GM12878 (cell line): ENCODE results near the gene AKAP9. TPM values are rescaled to one million over a fixed set of nuclear protein-coding genes. Genes with fewer than 3 reads are reported as not detected.

ENCODE experiments used
- ATAC-seq: fragments of 200-7000 bp; cut with Tn5 transposase; 3 replicates; pipeline ENCODE4 v1.9.1; 2020; ENCODE audit warnings: mild to moderate bottlenecking, moderate library complexity
- BruUV-seq: library from RNA; stranded (reverse); fragments of 400-500 nt; replicated peaks from 2 replicates; lab custom pipeline; 2021; lab: Mats Ljungman, UMichigan
- CTCF ChIA-PET: fragments of 300-600 bp; sonication (Branson Sonifier 250); formaldehyde crosslinking; extraction: SDS; loops from one replicate; lab custom pipeline; 2021; ENCODE audit warnings: inconsistent platforms; lab: Yijun Ruan, JAX
- POLR2A ChIA-PET: fragments of 350-600 bp; formaldehyde crosslinking; extraction: SDS; loops from one replicate; lab custom pipeline; 2021; ENCODE audit warnings: inconsistent platforms; lab: Charles Lee
- RAD21 ChIA-PET: fragments of 300-600 bp; sonication (Branson Sonifier 250); formaldehyde crosslinking; loops from one replicate; lab custom pipeline; 2023; ENCODE audit warnings: antibody characterized with exemption; ENCODE audit not compliant: unreplicated experiment; lab: Charles Lee
- SMC1A ChIA-PET: fragments of 300-600 bp; sonication (Branson Sonifier 250); formaldehyde crosslinking; loops from one replicate; lab custom pipeline; 2023; ENCODE audit not compliant: unreplicated experiment, uncharacterized antibody; lab: Charles Lee
- DNase-seq: peaks from one replicate; pipeline ENCODE4 v3.0.0-alpha.2; 2011; ENCODE audit warnings: low read depth, low spot score
- FAIRE-seq: peaks from 3 replicates; lab custom pipeline; 2011; peaks lifted over from hg19 to GRCh38; lab: Jason Lieb, UNC
- H2AFZ ChIP-seq: 2 replicates; pipeline ENCODE4 v1.6.0; 2011; ENCODE audit warnings: low read depth, low read length, control low read depth; ENCODE audit not compliant: control insufficient read depth
- H3K27ac ChIP-seq: 2 replicates; pipeline ENCODE4 v1.5.1; 2011; ENCODE audit warnings: control low read depth; ENCODE audit not compliant: control insufficient read depth, insufficient read depth
- H3K27me3 ChIP-seq, 2 experiments: replicated peaks in 1 of 2; 2 replicates each; pipeline versions ENCODE4 v1.6.0 to v1.6.1; 2011; ENCODE audit warnings: low read length in 1 of 2; ENCODE audit not compliant: control insufficient read depth in 2 of 2, insufficient read depth in 2 of 2
- H3K36me3 ChIP-seq, 2 experiments: 2 replicates each; pipeline ENCODE4 v1.5.1; 2011; ENCODE audit warnings: low read length in 1 of 2; ENCODE audit not compliant: control insufficient read depth in 2 of 2, insufficient read depth in 2 of 2
- H3K4me1 ChIP-seq: 2 replicates; pipeline ENCODE4 v1.6.1; 2011; ENCODE audit warnings: mild to moderate bottlenecking, low read length, moderate library complexity, mixed read lengths; ENCODE audit not compliant: control insufficient read depth, insufficient read depth
- H3K4me2 ChIP-seq: 2 replicates; pipeline ENCODE4 v1.6.0; 2011; ENCODE audit warnings: control low read depth; ENCODE audit not compliant: control insufficient read depth, insufficient read depth
- H3K4me3 ChIP-seq: fragments of 200-600 bp; sonication (generic); 2 replicates; pipeline ENCODE4 v1.5.1; 2016
- H3K79me2 ChIP-seq: 2 replicates; pipeline ENCODE4 v1.6.0; 2011; ENCODE audit warnings: low read length; ENCODE audit not compliant: control insufficient read depth, insufficient read depth
- H3K9ac ChIP-seq: 2 replicates; pipeline ENCODE4 v1.8.0; 2011; ENCODE audit warnings: low read length, control low read depth, mixed read lengths; ENCODE audit not compliant: control insufficient read depth, insufficient read depth
- H3K9me3 ChIP-seq: replicated peaks from 3 replicates; pipeline ENCODE4 v1.5.1; 2011; ENCODE audit warnings: mild to moderate bottlenecking, low read length; ENCODE audit not compliant: control insufficient read depth, insufficient read depth
- H4K20me1 ChIP-seq: 2 replicates; pipeline ENCODE4 v1.6.0; 2011; ENCODE audit not compliant: control insufficient read depth, insufficient read depth
- IKZF1 ChIP-seq: fragments of 450-650 bp; conservative IDR thresholded peaks from 2 replicates; pipeline ENCODE4 v1.6.1; 2017; ENCODE audit warnings: antibody characterized with exemption, mild to moderate bottlenecking
- NFYA ChIP-seq: IDR thresholded peaks from 2 replicates; pipeline ENCODE4 v1.6.1; 2011; ENCODE audit warnings: low read depth, mild to moderate bottlenecking, low read length, improper control_type of control experiment, borderline replicate concordance
- NR2F1 ChIP-seq: fragments of 450-650 bp; conservative IDR thresholded peaks from 2 replicates; pipeline ENCODE4 v1.6.1; 2017; ENCODE audit warnings: mild to moderate bottlenecking
- RB1 ChIP-seq: fragments of 450-650 bp; formaldehyde crosslinking; IDR thresholded peaks from 2 replicates; pipeline ENCODE4 v1.6.1; 2017; ENCODE audit warnings: mild to moderate bottlenecking, borderline replicate concordance
- RFX5 ChIP-seq: IDR thresholded peaks from 2 replicates; pipeline ENCODE4 v1.6.1; 2011; ENCODE audit warnings: low read depth, low read length, improper control_type of control experiment
- SP1 ChIP-seq: IDR thresholded peaks from one replicate; pipeline ENCODE4 v1.6.1; 2011; ENCODE audit warnings: low read depth, low read length
- SUPT20H ChIP-seq: IDR thresholded peaks from 2 replicates; pipeline ENCODE4 v1.6.1; 2011; ENCODE audit warnings: low read depth, mild to moderate bottlenecking, low read length, moderate library complexity, borderline replicate concordance; ENCODE audit not compliant: control insufficient read depth
- TCF7 ChIP-seq: IDR thresholded peaks from 2 replicates; pipeline ENCODE4 v1.6.1; 2014; ENCODE audit warnings: antibody characterized with exemption, borderline replicate concordance
- ZBTB11 ChIP-seq: fragments of 450-650 bp; formaldehyde crosslinking; IDR thresholded peaks from 2 replicates; pipeline ENCODE4 v1.5.0; 2022; ENCODE audit warnings: mild to moderate bottlenecking, missing genetic modification characterization
- ZBTB40 ChIP-seq: fragments of 450-650 bp; IDR thresholded peaks from 2 replicates; pipeline ENCODE4 v1.6.1; 2016; ENCODE audit warnings: mild to moderate bottlenecking, moderate library complexity, borderline replicate concordance
- in situ Hi-C: fragments of 300-500 bp; cut with MboI; formaldehyde crosslinking; loops from 9 replicates; pipeline ENCODE4 v1.14.3; 2018; ENCODE audit warnings: mixed read lengths
- intact Hi-C: fragments of 100-400 bp; cut with micrococcal nuclease; formaldehyde crosslinking; loops from one replicate; pipeline ENCODE4 v1.14.2; 2022; ENCODE audit not compliant: unreplicated experiment
- polyA plus RNA-seq, 11 experiments: library from polyadenylated mRNA; depleted of rRNA in 4 of 11; unstranded in 6 of 11; stranded (reverse) in 5 of 11; fragments of >200 nt; fragmentation: Nextera tagmentation in 4 of 11; fragmentation: Illumina TruSeq in 1 of 11; extraction: Ambion mirVana in 4 of 11; extraction: Trizol in 1 of 11; gene quantifications; 1 replicate in 1 of 11; 2 replicates in 10 of 11; pipeline versions ENCODE4 v1.2.1 to v1.2.3, GENCODE V29; 2011 to 2016; ENCODE audit warnings: inconsistent platforms in 2 of 11, missing spikeins in 2 of 11, low read depth in 1 of 11
- total RNA-seq, 4 experiments: library from RNA; depleted of rRNA in 3 of 4; stranded (reverse); fragments of >200 nt in 3 of 4; fragmentation: Illumina TruSeq in 1 of 4; extraction: Trizol in 1 of 4; gene quantifications; 2 replicates each; pipeline versions ENCODE4 v1.2.1 to v1.2.3, GENCODE V29; 2013 to 2021

The AKAP9 gene
- total and polyA plus RNA-seq, 10 of the 15 experiments (the other 5 are each of a cell fraction or from before 2014, with no cell fraction given), result 21.1 to 62.8 (median 31.6) TPM

GRCh38 chr7:92013611-92014010, 72.9 kb downstream of the AKAP9 start:
- in situ Hi-C loops, result no loop called here
- Histone ChIP-seq H2AFZ (no peak overlapping the region), H3K4me2 (no peak overlapping the region), H4K20me1 (no peaks in the 10 kb centered on the region), H3K9ac (no peak overlapping the region)
- no peak for FAIRE-seq
- ChIA-PET RAD21 (no interaction called here), SMC1A (interaction anchor here (2.0 kb wide), 1 partner anchor 13 kb away, joined by 4 read pairs; no protein-coding TSS in a partner anchor)
- DNase-seq, result no peak
- TF ChIP-seq IKZF1, result no peak
- TF ChIP-seq TCF7, result no peak
- no peak for TF ChIP-seq RB1
- no peak for TF ChIP-seq SUPT20H
- no peak for TF ChIP-seq ZBTB11
- TF ChIP-seq NFYA, result no peak
- TF ChIP-seq NR2F1, result no peak
- TF ChIP-seq SP1, result no peak
- no peak for TF ChIP-seq RFX5
- TF ChIP-seq ZBTB40, result no peak
- TF ChIP-seq, all 136 proteins: peak for 0
- ChIA-PET CTCF (no interaction called here), POLR2A (no interaction called here)
- no peak overlapping the region for H3K4me3 ChIP-seq
- no peak overlapping the region for H3K27ac ChIP-seq
- no peaks in the 10 kb centered on the region for H3K4me1 ChIP-seq
- H3K9me3 ChIP-seq, result no peaks in the 10 kb centered on the region; the same call in 1 of the 3 replicates
- no peaks in the 10 kb centered on the region for H3K79me2 ChIP-seq
- intact Hi-C loops, result no loop called here
- no peaks in the 10 kb centered on the region; a peak in 1 of 4 replicates for H3K36me3 ChIP-seq
- no peaks in the 10 kb centered on the region for H3K27me3 ChIP-seq
- ATAC-seq, result no peak
- BruUV-seq, result no TSS peak
